ENCODE results near the gene CLDN20.

- TF ChIP-seq CTCF (IDR thresholded peaks at IDR 0.05), result no peak
- TF ChIP-seq EP300 (IDR thresholded peaks at IDR 0.05), result no peak
These were observed 33.9 kb downstream of the CLDN20 start for GRCh38 chr6:155297669-155298068.

Measured in upper lobe of left lung (tissue), 4 donors.